Neural cell (in vitro differentiated cells): ENCODE data around the gene TBC1D5. TPM values are rescaled to one million over a fixed set of nuclear protein-coding genes. Genes with fewer than 3 reads are reported as not detected.
"Not testable (repeated sequence)": the region's sequence is repeated elsewhere in the genome, so short reads cannot be mapped to it uniquely, and the experiment has no call there.

Experiments
- H2AFZ ChIP-seq: fragments of 200-600, 300-800 bp; sonication (generic), shearing (Covaris generic); 2 replicates; pipeline ENCODE4 v1.6.0; 2014; ENCODE audit warnings: low read depth, mild to moderate bottlenecking, antibody characterized with exemption, low read length, moderate library complexity
- H3F3A ChIP-seq: fragments of 200-600 bp; shearing (Covaris generic); 2 replicates; pipeline ENCODE4 v1.6.1; 2016; ENCODE audit warnings: mild to moderate bottlenecking, moderate library complexity, mixed read lengths, antibody characterized with exemption, low read length; ENCODE audit not compliant: insufficient read depth, poor library complexity, severe bottlenecking
- H3K27ac ChIP-seq: fragments of 200-600, 300-800 bp; sonication (generic), shearing (Covaris generic); 2 replicates; pipeline ENCODE4 v1.5.1; 2014; ENCODE audit warnings: mild to moderate bottlenecking, low read length, moderate library complexity
- H3K27me3 ChIP-seq: fragments of 300-800, 200-600 bp; sonication (generic), shearing (Covaris generic); 2 replicates; pipeline ENCODE4 v1.6.0; 2014; ENCODE audit warnings: mild to moderate bottlenecking, low read depth, low read length, moderate library complexity; ENCODE audit not compliant: insufficient read depth
- H3K36me3 ChIP-seq: fragments of 300-800, 200-600 bp; sonication (generic), shearing (Covaris generic); 2 replicates; pipeline ENCODE4 v1.5.1; 2014; ENCODE audit warnings: mild to moderate bottlenecking, antibody characterized with exemption, low read length, moderate library complexity; ENCODE audit not compliant: insufficient read depth
- H3K4me2 ChIP-seq: fragments of 300-800, 200-600 bp; sonication (generic), shearing (Covaris generic); 2 replicates; pipeline ENCODE4 v1.6.0; 2014; ENCODE audit warnings: mild to moderate bottlenecking, low read length
- H3K4me3 ChIP-seq: fragments of 300-800, 200-600 bp; sonication (generic), shearing (Covaris generic); 2 replicates; pipeline ENCODE4 v1.5.1; 2014; ENCODE audit warnings: mild to moderate bottlenecking, low read length, moderate library complexity
- H3K79me2 ChIP-seq: fragments of 200-600 bp; shearing (Covaris generic); replicated peaks from 2 replicates; pipeline ENCODE4 v1.6.0; 2014; ENCODE audit warnings: mild to moderate bottlenecking, low read length, moderate library complexity; ENCODE audit not compliant: insufficient read depth
- H3K9ac ChIP-seq: fragments of 300-800, 200-600 bp; sonication (generic), shearing (Covaris generic); 2 replicates; pipeline ENCODE4 v1.6.1; 2016; ENCODE audit warnings: mild to moderate bottlenecking, low read length, mixed read lengths
- H3K9me2 ChIP-seq: fragments of 200-600 bp; shearing (Covaris generic); 2 replicates; pipeline ENCODE4 v1.6.1; 2016; ENCODE audit warnings: mild to moderate bottlenecking, low read length, mixed read lengths; ENCODE audit not compliant: insufficient read depth
- H3K9me3 ChIP-seq: fragments of 200-600, 300-800 bp; sonication (generic), shearing (Covaris generic); 2 replicates; pipeline ENCODE4 v1.6.1; 2016; ENCODE audit warnings: mild to moderate bottlenecking, mixed run types, low read length, moderate library complexity, mixed read lengths
- H4K20me1 ChIP-seq: fragments of 200-600 bp; shearing (Covaris generic); 2 replicates; pipeline ENCODE4 v1.6.1; 2016; ENCODE audit warnings: mild to moderate bottlenecking, mixed run types; ENCODE audit not compliant: insufficient read depth
- EP300 ChIP-seq: fragments of 450-650 bp; conservative IDR thresholded peaks from 2 replicates; pipeline ENCODE4 v1.6.1; 2014; ENCODE audit warnings: antibody characterized with exemption, mild to moderate bottlenecking, moderate library complexity; ENCODE audit not compliant: poor library complexity, severe bottlenecking
- EZH2 ChIP-seq: fragments of 200-600, 300-800 bp; shearing (Covaris generic), sonication (generic); IDR thresholded peaks from 2 replicates; pipeline ENCODE4 v1.6.1; 2014; ENCODE audit warnings: antibody characterized with exemption, low read length, borderline replicate concordance, mild to moderate bottlenecking; ENCODE audit not compliant: insufficient read depth, poor library complexity, severe bottlenecking
- MXI1 ChIP-seq: fragments of 450-650 bp; conservative IDR thresholded peaks from 2 replicates; pipeline ENCODE4 v1.6.1; 2014; ENCODE audit warnings: antibody characterized with exemption, mild to moderate bottlenecking; ENCODE audit not compliant: poor library complexity, severe bottlenecking
- POLR2AphosphoS5 ChIP-seq: IDR thresholded peaks from 2 replicates; pipeline ENCODE4 v1.6.1; 2012
- RAD21 ChIP-seq: fragments of 450-650 bp; conservative IDR thresholded peaks from 2 replicates; pipeline ENCODE4 v1.6.1; 2014; ENCODE audit warnings: antibody characterized with exemption, mild to moderate bottlenecking, moderate library complexity
- SMC3 ChIP-seq: fragments of 450-650 bp; conservative IDR thresholded peaks from 2 replicates; pipeline ENCODE4 v1.6.1; 2014; ENCODE audit warnings: antibody characterized with exemption, mild to moderate bottlenecking, moderate library complexity; ENCODE audit not compliant: poor library complexity
- TAF1 ChIP-seq: IDR thresholded peaks from 2 replicates; pipeline ENCODE4 v1.6.1; 2012; ENCODE audit warnings: low read depth
- polyA plus RNA-seq: library from polyadenylated mRNA; depleted of rRNA; stranded (reverse); fragments of >200 nt; gene quantifications from 2 replicates; pipeline ENCODE4 v1.2.3, GENCODE V29; 2014
- TF ChIP-seq, protein P1 (sequence below): IDR thresholded peaks from 2 replicates; pipeline ENCODE4 v1.6.1; 2012; ENCODE audit warnings: borderline replicate concordance
- TF ChIP-seq, protein P2 (sequence below): fragments of 450-650 bp; IDR thresholded peaks from 2 replicates; pipeline ENCODE4 v1.5.1; 2014; ENCODE audit warnings: antibody characterized with exemption, mild to moderate bottlenecking, moderate library complexity; ENCODE audit not compliant: poor library complexity, severe bottlenecking

The TBC1D5 gene
- polyA plus RNA-seq, 1 donor from 2014 or later = 28.3 TPM

GRCh38 chr3:17656264-17656663, 86.2 kb downstream of the TBC1D5 start:
- H3K4me2 ChIP-seq = no peak overlapping the region
- TF ChIP-seq RAD21 (no peak), POLR2AphosphoS5 (no peak), EP300 (no peak), MXI1 (no peak), EZH2 (no peak), SMC3 (no peak), TAF1 (no peak)
- TF ChIP-seq, protein P1, sequence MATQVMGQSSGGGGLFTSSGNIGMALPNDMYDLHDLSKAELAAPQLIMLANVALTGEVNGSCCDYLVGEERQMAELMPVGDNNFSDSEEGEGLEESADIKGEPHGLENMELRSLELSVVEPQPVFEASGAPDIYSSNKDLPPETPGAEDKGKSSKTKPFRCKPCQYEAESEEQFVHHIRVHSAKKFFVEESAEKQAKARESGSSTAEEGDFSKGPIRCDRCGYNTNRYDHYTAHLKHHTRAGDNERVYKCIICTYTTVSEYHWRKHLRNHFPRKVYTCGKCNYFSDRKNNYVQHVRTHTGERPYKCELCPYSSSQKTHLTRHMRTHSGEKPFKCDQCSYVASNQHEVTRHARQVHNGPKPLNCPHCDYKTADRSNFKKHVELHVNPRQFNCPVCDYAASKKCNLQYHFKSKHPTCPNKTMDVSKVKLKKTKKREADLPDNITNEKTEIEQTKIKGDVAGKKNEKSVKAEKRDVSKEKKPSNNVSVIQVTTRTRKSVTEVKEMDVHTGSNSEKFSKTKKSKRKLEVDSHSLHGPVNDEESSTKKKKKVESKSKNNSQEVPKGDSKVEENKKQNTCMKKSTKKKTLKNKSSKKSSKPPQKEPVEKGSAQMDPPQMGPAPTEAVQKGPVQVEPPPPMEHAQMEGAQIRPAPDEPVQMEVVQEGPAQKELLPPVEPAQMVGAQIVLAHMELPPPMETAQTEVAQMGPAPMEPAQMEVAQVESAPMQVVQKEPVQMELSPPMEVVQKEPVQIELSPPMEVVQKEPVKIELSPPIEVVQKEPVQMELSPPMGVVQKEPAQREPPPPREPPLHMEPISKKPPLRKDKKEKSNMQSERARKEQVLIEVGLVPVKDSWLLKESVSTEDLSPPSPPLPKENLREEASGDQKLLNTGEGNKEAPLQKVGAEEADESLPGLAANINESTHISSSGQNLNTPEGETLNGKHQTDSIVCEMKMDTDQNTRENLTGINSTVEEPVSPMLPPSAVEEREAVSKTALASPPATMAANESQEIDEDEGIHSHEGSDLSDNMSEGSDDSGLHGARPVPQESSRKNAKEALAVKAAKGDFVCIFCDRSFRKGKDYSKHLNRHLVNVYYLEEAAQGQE = no peak
- TF ChIP-seq, protein P2, sequence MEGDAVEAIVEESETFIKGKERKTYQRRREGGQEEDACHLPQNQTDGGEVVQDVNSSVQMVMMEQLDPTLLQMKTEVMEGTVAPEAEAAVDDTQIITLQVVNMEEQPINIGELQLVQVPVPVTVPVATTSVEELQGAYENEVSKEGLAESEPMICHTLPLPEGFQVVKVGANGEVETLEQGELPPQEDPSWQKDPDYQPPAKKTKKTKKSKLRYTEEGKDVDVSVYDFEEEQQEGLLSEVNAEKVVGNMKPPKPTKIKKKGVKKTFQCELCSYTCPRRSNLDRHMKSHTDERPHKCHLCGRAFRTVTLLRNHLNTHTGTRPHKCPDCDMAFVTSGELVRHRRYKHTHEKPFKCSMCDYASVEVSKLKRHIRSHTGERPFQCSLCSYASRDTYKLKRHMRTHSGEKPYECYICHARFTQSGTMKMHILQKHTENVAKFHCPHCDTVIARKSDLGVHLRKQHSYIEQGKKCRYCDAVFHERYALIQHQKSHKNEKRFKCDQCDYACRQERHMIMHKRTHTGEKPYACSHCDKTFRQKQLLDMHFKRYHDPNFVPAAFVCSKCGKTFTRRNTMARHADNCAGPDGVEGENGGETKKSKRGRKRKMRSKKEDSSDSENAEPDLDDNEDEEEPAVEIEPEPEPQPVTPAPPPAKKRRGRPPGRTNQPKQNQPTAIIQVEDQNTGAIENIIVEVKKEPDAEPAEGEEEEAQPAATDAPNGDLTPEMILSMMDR = no peak
- H2AFZ ChIP-seq = no peak overlapping the region
- no peaks in the 10 kb centered on the region for H3K27me3 ChIP-seq
- no peak overlapping the region for H3K27ac ChIP-seq
- H3K9ac ChIP-seq = no peak overlapping the region
- H3K4me3 ChIP-seq = no peak overlapping the region
- H3K9me3 ChIP-seq = no peaks in the 10 kb centered on the region
- H3K36me3 ChIP-seq = no peaks in the 10 kb centered on the region
- no peaks in the 10 kb centered on the region for H3K9me2 ChIP-seq
- no peaks in the 10 kb centered on the region for H4K20me1 ChIP-seq
- H3F3A ChIP-seq = no peaks in the 10 kb centered on the region
- no peaks in the 10 kb centered on the region for H3K79me2 ChIP-seq

DNA sequence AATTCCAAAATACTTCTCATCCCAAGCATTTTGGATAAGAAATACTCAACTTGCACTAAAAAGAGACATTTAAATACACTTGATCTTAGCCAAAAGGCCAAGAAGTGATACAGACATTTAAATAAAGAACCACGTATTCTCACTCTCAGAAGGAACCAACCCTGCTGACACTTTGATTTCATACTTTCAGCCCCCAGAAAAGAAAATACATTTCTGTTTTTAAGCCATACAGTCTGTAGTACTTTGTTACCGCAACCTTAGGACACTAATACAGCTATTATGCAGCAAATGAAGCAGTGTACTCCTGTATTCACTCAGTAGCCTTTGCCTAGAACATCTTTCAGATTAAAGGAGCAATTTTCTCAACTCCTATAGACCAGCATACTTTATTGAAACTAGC, 86.7 kb downstream of the TBC1D5 start:
- TF ChIP-seq EZH2 = no peak
- TF ChIP-seq, protein P2 = no peak
- TF ChIP-seq POLR2AphosphoS5 = no peak
- TF ChIP-seq RAD21 = no peak
- TF ChIP-seq, protein P1 = no peak
- TF ChIP-seq MXI1 = no peak
- TF ChIP-seq SMC3 = no peak
- TF ChIP-seq EP300 = no peak
- no peak for TF ChIP-seq TAF1
- H3K4me2 ChIP-seq = no peak overlapping the region
- no peaks in the 10 kb centered on the region for H3K79me2 ChIP-seq
- no peak overlapping the region for H3K27ac ChIP-seq
- no peaks in the 10 kb centered on the region for H3K9me3 ChIP-seq
- no peak overlapping the region for H2AFZ ChIP-seq
- H3K9me2 ChIP-seq = no peaks in the 10 kb centered on the region
- H3F3A ChIP-seq = no peaks in the 10 kb centered on the region
- H3K27me3 ChIP-seq = no peaks in the 10 kb centered on the region
- H3K9ac ChIP-seq = no peak overlapping the region
- no peaks in the 10 kb centered on the region for H3K36me3 ChIP-seq
- H4K20me1 ChIP-seq = no peaks in the 10 kb centered on the region
- no peak overlapping the region for H3K4me3 ChIP-seq

DNA sequence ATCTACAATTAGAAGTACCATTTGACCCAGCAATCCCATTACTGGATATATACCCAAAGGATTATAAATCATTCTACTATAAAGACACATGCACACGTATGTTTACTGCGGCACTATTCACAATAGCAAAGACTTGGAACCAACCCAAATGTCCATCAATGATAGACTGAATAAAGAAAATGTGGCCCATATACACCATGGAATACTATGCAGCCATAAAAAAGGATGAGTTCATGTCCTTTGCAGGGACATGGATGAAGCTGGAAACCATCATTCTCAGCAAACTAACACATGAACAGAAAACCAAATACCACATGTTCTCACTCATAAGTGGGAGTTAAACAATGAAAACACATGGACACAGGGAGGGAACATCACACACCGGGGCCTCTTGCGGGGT, 92.7 kb downstream of the TBC1D5 start:
- not testable (repeated sequence) for H3K4me3 ChIP-seq, H2AFZ ChIP-seq, H3K27ac ChIP-seq, H3F3A ChIP-seq, H3K9ac ChIP-seq, H3K4me2 ChIP-seq, H4K20me1 ChIP-seq, H3K9me2 ChIP-seq, H3K79me2 ChIP-seq, H3K36me3 ChIP-seq, H3K27me3 ChIP-seq, H3K9me3 ChIP-seq
